PFSK-1 (cell line): Measurements from ENCODE around the gene SLC36A1.

Source experiments
- POLR2AphosphoS5 ChIP-seq: IDR thresholded peaks from 2 replicates; pipeline ENCODE4 v1.6.1; 2012; ENCODE audit warnings: low read depth, mild to moderate bottlenecking, control low read depth, low read length, moderate library complexity
- REST ChIP-seq, 2 experiments: IDR thresholded peaks; 2 replicates each; pipeline versions ENCODE4 v1.6.1 to v1.8.0; 2011 to 2012; ENCODE audit warnings: low read depth in 2 of 2, low read length in 2 of 2, control low read depth in 1 of 2, inconsistent platforms in 1 of 2, mild to moderate bottlenecking in 1 of 2, moderate library complexity in 1 of 2; ENCODE audit not compliant: insufficient read depth in 1 of 2

DNA sequence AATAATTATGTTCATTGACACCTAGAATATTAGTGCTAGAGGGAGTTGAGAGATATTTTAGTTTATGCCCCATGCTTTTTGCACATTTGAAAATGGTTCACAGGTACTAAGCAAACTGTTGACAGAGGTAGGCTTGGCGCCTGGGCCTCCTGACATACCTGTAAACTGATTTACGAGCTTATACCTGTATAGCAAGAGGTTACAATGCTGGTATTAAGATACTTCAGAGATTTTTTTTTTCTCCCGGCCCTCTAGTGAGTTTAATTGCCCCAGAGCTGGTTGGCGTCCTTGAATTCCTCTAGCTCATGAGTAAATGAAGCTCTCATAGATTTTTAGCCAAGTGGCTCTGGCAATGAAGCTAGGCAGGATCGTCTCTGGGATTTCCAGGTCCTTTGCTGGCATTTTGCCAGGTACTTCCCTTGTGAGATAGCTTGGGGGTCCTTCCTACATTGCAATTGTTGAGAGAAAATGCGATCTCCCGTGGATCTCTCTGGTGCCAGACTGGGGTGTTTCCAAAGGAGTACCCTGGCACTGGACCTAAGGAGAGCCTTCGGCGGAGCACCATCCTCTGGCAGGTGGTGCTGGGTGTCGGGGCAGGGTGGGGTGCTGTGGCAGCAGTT is 9.0 kb downstream of the SLC36A1 start:
- TF ChIP-seq POLR2AphosphoS5, result no peak
- no peak for TF ChIP-seq REST (IDR thresholded peaks at IDR 0.05; ENCODE audit: insufficient read depth in 1 of 2, low read depth in 2 of 2, low read length in 2 of 2)
